ENCODE measurements around the gene GCG. TPM values are rescaled to one million over a fixed set of nuclear protein-coding genes. Genes with fewer than 3 reads are reported as not detected.

The GCG gene
- total and polyA plus RNA-seq, 2 of the 8 experiments (the other 6 are each of a cell fraction or from before 2014, with no cell fraction given): not detected

DNA sequence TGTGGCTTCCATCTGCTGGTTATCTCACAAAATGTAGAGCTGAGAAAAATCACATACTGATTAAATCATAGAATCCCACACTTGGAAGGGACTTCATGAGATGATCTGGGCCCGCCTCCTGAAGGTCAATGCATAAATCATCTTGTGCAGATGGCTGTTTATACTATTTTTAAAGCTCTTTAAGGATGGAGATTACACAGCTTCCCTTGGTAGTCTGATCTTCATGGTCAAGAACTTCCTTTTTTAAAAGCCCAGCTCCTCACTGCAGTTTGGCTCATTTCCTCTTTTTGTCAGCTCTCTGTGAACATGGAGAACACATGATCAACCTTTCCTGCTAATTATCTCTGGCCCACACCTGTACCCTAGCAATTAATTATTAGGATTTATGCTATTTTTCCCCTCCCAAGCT, 25.9 kb downstream of the GCG start:
- Histone ChIP-seq H2BK12ac (ENCODE audit: low read depth, low read length) (no peak overlapping the region), H3K14ac (ENCODE audit: insufficient read length) (no peak overlapping the region), H2BK15ac (ENCODE audit: low read length) (no peak overlapping the region), H2AK5ac (ENCODE audit: low read depth, low read length) (no peak overlapping the region), H4K91ac (replicated peaks; ENCODE audit: insufficient read length, low read length) (no peak overlapping the region), H3K18ac (ENCODE audit: extremely low read depth, low read length) (no peak overlapping the region), H3K9me3 (ENCODE audit: insufficient read depth in 2 of 2, low read depth in 1 of 2, low read length in 1 of 2) (no peaks in the 10 kb centered on the region), H3K79me2 (ENCODE audit: control insufficient read depth in 1 of 2, insufficient read depth in 2 of 2, low read length in 2 of 2) (no peaks in the 10 kb centered on the region), H2BK20ac (ENCODE audit: low read length) (no peak overlapping the region), H3K27ac (ENCODE audit: low read depth, low read length) (no peak overlapping the region), H3K4me1 (replicated peaks in 1 of 4; ENCODE audit: control insufficient read depth in 3 of 4, insufficient read depth in 4 of 4, low read length in 3 of 4) (no peaks in the 10 kb centered on the region), H3K23ac (ENCODE audit: insufficient read length) (no peak overlapping the region), H2AFZ (ENCODE audit: low read length) (no peak overlapping the region), H3K56ac (replicated peaks; ENCODE audit: insufficient read length, low read depth, low read length) (no peak overlapping the region), H4K5ac (ENCODE audit: insufficient read length, low read depth, low read length) (no peak overlapping the region), H3K23me2 (ENCODE audit: low read depth, low read length) (no peaks in the 10 kb centered on the region; the same call in 1 of the 2 replicates), H3K36me3 (ENCODE audit: control insufficient read depth in 2 of 4, insufficient read depth in 4 of 4, low read length in 3 of 4) (no peaks in the 10 kb centered on the region), H3K79me1 (ENCODE audit: low read depth, low read length) (no peaks in the 10 kb centered on the region), H3K4me2 (ENCODE audit: insufficient read depth in 1 of 2, low read depth in 2 of 2, low read length in 2 of 2) (no peak overlapping the region), H3K4me3 (ENCODE audit: extremely low read depth in 1 of 4, insufficient read depth in 2 of 4, low read depth in 3 of 4, low read length in 4 of 4) (no peak overlapping the region), H3K4ac (replicated peaks; ENCODE audit: insufficient read length, low read depth, low read length) (no peak overlapping the region), H4K8ac (ENCODE audit: extremely low read depth, insufficient read depth, low read length) (no peak overlapping the region), H2BK5ac (ENCODE audit: low read depth, low read length) (no peak overlapping the region), H4K20me1 (replicated peaks in 1 of 2; ENCODE audit: control insufficient read depth in 1 of 2, insufficient read depth in 2 of 2, low read length in 2 of 2) (no peaks in the 10 kb centered on the region), H3K27me3 (replicated peaks in 1 of 4; ENCODE audit: control insufficient read depth in 3 of 4, extremely low read depth in 1 of 4, insufficient read depth in 3 of 4, low read length in 3 of 4) (no peaks in the 10 kb centered on the region), H3K9ac (replicated peaks in 1 of 4; ENCODE audit: extremely low read depth in 1 of 4, low read depth in 3 of 4, low read length in 3 of 4) (no peak overlapping the region), H2BK120ac (replicated peaks; ENCODE audit: low read depth, low read length) (no peak overlapping the region)
- 88% methylated on average over 1 of the region's 1 CpG; no CpG with 5 or more reads in 1 of the 2 experiments for WGBS, 2 experiments (ENCODE audit: extremely low coverage in 1 of 2, insufficient coverage in 1 of 2, insufficient read length in 1 of 2, insufficient replicate concordance in 2 of 2, low coverage in 1 of 2, low lambda C conversion rate in 2 of 2, missing lambda C conversion rate in 1 of 2)
- no peak for DNase-seq (ENCODE audit: low read depth in 1 of 2, low spot score in 2 of 2)
- CTCF ChIA-PET (ENCODE audit: partially characterized antibody): interaction anchor here (0.9 to 4.6 kb wide), 19 partner anchors 10 to 539 kb away, joined by 3 to 27 read pairs (median 7); partner anchors contain the start of genes DPP4 and GCG
- no peak for FAIRE-seq
- POLR2A ChIA-PET (ENCODE audit: partially characterized antibody): no interaction called here
- TF ChIP-seq HDAC2 (IDR thresholded peaks at IDR 0.05; ENCODE audit: borderline replicate concordance in 1 of 2, low read depth in 2 of 2, low read length in 2 of 2) (no peak), SP4 (IDR thresholded peaks at IDR 0.05; ENCODE audit: low read length) (no peak), GTF2F1 (IDR thresholded peaks at IDR 0.05; ENCODE audit: borderline replicate concordance, low read depth, low read length) (no peak), KDM1A (IDR thresholded peaks at IDR 0.05; ENCODE audit: borderline replicate concordance, low read length) (no peak), SRF (IDR thresholded peaks at IDR 0.05; ENCODE audit: low read depth, low read length) (no peak), CTBP2 (IDR thresholded peaks at IDR 0.05; ENCODE audit: borderline replicate concordance, insufficient read depth, insufficient read length, low read length) (no peak), SIN3A (conservative IDR thresholded peaks at IDR 0.05 in 1 of 2, IDR thresholded peaks at IDR 0.05 in 1 of 2; ENCODE audit: low read depth in 1 of 2, low read length in 2 of 2) (no peak), CBX5 (IDR thresholded peaks at IDR 0.05; ENCODE audit: low read depth, low read length) (no peak), POLR2A (IDR thresholded peaks at IDR 0.05; ENCODE audit: control extremely low read depth in 1 of 2, low read depth in 2 of 2, low read length in 2 of 2) (no peak), BRCA1 (IDR thresholded peaks at IDR 0.05; ENCODE audit: low read depth, low read length) (no peak)
- TF ChIP-seq, protein P1, sequence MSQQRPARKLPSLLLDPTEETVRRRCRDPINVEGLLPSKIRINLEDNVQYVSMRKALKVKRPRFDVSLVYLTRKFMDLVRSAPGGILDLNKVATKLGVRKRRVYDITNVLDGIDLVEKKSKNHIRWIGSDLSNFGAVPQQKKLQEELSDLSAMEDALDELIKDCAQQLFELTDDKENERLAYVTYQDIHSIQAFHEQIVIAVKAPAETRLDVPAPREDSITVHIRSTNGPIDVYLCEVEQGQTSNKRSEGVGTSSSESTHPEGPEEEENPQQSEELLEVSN (IDR thresholded peaks at IDR 0.05): no peak
- TF ChIP-seq, protein P2, sequence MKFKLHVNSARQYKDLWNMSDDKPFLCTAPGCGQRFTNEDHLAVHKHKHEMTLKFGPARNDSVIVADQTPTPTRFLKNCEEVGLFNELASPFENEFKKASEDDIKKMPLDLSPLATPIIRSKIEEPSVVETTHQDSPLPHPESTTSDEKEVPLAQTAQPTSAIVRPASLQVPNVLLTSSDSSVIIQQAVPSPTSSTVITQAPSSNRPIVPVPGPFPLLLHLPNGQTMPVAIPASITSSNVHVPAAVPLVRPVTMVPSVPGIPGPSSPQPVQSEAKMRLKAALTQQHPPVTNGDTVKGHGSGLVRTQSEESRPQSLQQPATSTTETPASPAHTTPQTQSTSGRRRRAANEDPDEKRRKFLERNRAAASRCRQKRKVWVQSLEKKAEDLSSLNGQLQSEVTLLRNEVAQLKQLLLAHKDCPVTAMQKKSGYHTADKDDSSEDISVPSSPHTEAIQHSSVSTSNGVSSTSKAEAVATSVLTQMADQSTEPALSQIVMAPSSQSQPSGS (IDR thresholded peaks at IDR 0.05; ENCODE audit: low read length): no peak

Measured in H1 (cell line).